Amniotic epithelial cell (primary cell): ENCODE results near the gene CGB5.
A peak's percentile ranks its signal among the peaks of the same experiment; 100 is the strongest.
"Not testable (repeated sequence)": the region's sequence is repeated elsewhere in the genome, so short reads cannot be mapped to it uniquely, and the experiment has no call there.

Experiments
- DNase-seq: peaks from one replicate; pipeline ENCODE4 v3.0.0-alpha.2; 2010; ENCODE audit warnings: low read depth

Gene CGB5

GRCh38 chr19:49020931-49021895 is 22.4 kb upstream of the CGB5 start:
- peak; percentile 51 for DNase-seq

GRCh38 chr19:49022116-49022515 is 21.5 kb upstream of the CGB5 start:
- DNase-seq = no peak

- not testable (repeated sequence) for DNase-seq
These were observed 19.4 kb upstream of the CGB5 start, which contains the start of gene CGB3 for GRCh38 chr19:49024233-49024632. Gene CGB3 (minus strand): TSS chr19:49024333. CDS start chr19:49023971, 362 bp downstream.

- not testable (repeated sequence) for DNase-seq
These were observed 18.6 kb upstream of the CGB5 start for GRCh38 chr19:49025088-49025487.

GRCh38 chr19:49025599-49025998 is 18.0 kb upstream of the CGB5 start:
- DNase-seq = not testable (repeated sequence)

- DNase-seq = not testable (repeated sequence)
These were observed 15.0 kb upstream of the CGB5 start for GRCh38 chr19:49028686-49029085.

- not testable (repeated sequence) for DNase-seq
These were observed 13.9 kb upstream of the CGB5 start for GRCh38 chr19:49029749-49030148.

- DNase-seq = not testable (repeated sequence)
These were observed 13.3 kb upstream of the CGB5 start for GRCh38 chr19:49030323-49030722.

- not testable (repeated sequence) for DNase-seq
These were observed 11.9 kb upstream of the CGB5 start, which contains the start of gene CGB2 for GRCh38 chr19:49031642-49032301. Gene CGB2 (plus strand): TSS chr19:49031890. CDS start chr19:49032096, 206 bp downstream.

- DNase-seq = not testable (repeated sequence)
These were observed 6.8 kb upstream of the CGB5 start, which contains the start of gene CGB1 for GRCh38 chr19:49036815-49037214. Gene CGB1 (minus strand): TSS chr19:49036895. CDS start chr19:49036711, 184 bp downstream.

GRCh38 chr19:49038111-49038510 is 5.5 kb upstream of the CGB5 start:
- DNase-seq = not testable (repeated sequence)

GRCh38 chr19:49038557-49039276 is 4.9 kb upstream of the CGB5 start:
- peak; percentile 65 for DNase-seq

GRCh38 chr19:49039736-49040135 is 3.9 kb upstream of the CGB5 start:
- DNase-seq = not testable (repeated sequence)

GRCh38 chr19:49042177-49042576 is 1.5 kb upstream of the CGB5 start:
- DNase-seq = no peak

GRCh38 chr19:49042666-49043065 is 982 bp upstream of the CGB5 start:
- not testable (repeated sequence) for DNase-seq

GRCh38 chr19:49049011-49049410 is 5.4 kb downstream of the CGB5 start, which contains the start of gene CGB8:
Gene CGB8 (minus strand): TSS chr19:49049111. CDS start chr19:49048739, 372 bp downstream.
- not testable (repeated sequence) for DNase-seq

GRCh38 chr19:49049834-49050233 is 6.2 kb downstream of the CGB5 start:
- DNase-seq = not testable (repeated sequence)

- DNase-seq = peak; percentile 36
These were observed 6.9 kb downstream of the CGB5 start for GRCh38 chr19:49050376-49051033.

- peak; percentile 8 for DNase-seq
These were observed 12.7 kb downstream of the CGB5 start for GRCh38 chr19:49056101-49056901.

GRCh38 chr19:49056902-49057596 is 13.4 kb downstream of the CGB5 start:
- DNase-seq = not testable (repeated sequence)
